ENCODE results near the gene MYO19.

DNA sequence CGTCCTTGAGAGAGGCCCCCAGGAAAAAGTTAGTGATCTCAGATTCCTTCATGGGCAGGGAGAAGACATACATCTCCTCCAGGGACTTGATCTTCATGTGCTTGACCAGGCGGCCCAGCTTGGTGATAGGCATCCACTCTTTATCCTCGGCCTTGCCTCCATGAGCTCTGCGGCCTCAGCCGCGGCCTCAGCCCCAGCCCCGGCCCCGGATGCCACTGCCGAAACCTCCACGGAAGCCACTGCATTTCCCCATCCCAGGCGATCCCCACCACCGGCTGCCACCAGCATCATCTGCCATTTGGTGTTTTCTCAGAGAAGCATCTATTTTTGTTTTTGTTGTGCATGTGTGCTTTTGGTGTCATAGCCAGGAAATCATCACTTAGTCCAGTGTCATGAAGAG lies 40.4 kb upstream of the MYO19 start:
- TF ChIP-seq EZH2 (IDR thresholded peaks at IDR 0.05; ENCODE audit: insufficient read depth, poor library complexity, severe bottlenecking) (no peak), EZH2phosphoT487 (IDR thresholded peaks at IDR 0.05; ENCODE audit: insufficient read depth, low read depth) (no peak)

All from GM23248 (cell line).